Measurements from ENCODE around the gene NLGN1. TPM values are rescaled to one million over a fixed set of nuclear protein-coding genes. Genes with fewer than 3 reads are reported as not detected.

Gene NLGN1
- total RNA-seq, 4 donors from 2014 or later: 12.9 to 20.9 (median 18.0) TPM

- TF ChIP-seq EP300 (IDR thresholded peaks at IDR 0.05) (no peak), POLR2AphosphoS5 (IDR thresholded peaks at IDR 0.05) (no peak), CTCF (IDR thresholded peaks at IDR 0.05) (no peak), POLR2A (IDR thresholded peaks at IDR 0.05; ENCODE audit: low read depth) (no peak)
- Histone ChIP-seq H3K9me3 (no peaks in the 10 kb centered on the region), H3K27ac (replicated peaks in 1 of 4) (no peak overlapping the region), H3K36me3 (no peaks in the 10 kb centered on the region), H3K4me3 (no peak overlapping the region), H3K4me1 (no peaks in the 10 kb centered on the region), H3K27me3 (no peaks in the 10 kb centered on the region)
- no peak for DNase-seq (ENCODE audit: extremely low spot score)
- intact Hi-C loops (cut with DNase I): no loop called here
Measured at GRCh38 chr3:174147798-174148197, 750.3 kb downstream of the NLGN1 start.

- H3K27ac ChIP-seq (replicated peaks in 1 of 4): no peak overlapping the region
- H3K4me1 ChIP-seq: peaks cover 0 to 3% (median 0%) of the 10 kb centered on the region in 4 donors
- DNase-seq (ENCODE audit: extremely low spot score): no peak
- intact Hi-C loops (cut with DNase I): no loop called here
- H3K9me3 ChIP-seq: no peaks in the 10 kb centered on the region
- no peaks in the 10 kb centered on the region for H3K27me3 ChIP-seq
- no peak overlapping the region for H3K4me3 ChIP-seq
- H3K36me3 ChIP-seq: no peaks in the 10 kb centered on the region
- 85% methylated on average over 1 of the region's 1 CpG for WGBS
- TF ChIP-seq POLR2A (IDR thresholded peaks at IDR 0.05; ENCODE audit: low read depth): no peak
- no peak for TF ChIP-seq CTCF (IDR thresholded peaks at IDR 0.05)
- no peak for TF ChIP-seq EP300 (IDR thresholded peaks at IDR 0.05)
- no peak for TF ChIP-seq POLR2AphosphoS5 (IDR thresholded peaks at IDR 0.05)
Measured at GRCh38 chr3:174153871-174154270, 756.3 kb downstream of the NLGN1 start.

GRCh38 chr3:174156200-174156599 is 758.7 kb downstream of the NLGN1 start:
- H3K27me3 ChIP-seq: no peaks in the 10 kb centered on the region
- peaks cover 0 to 3% (median 0%) of the 10 kb centered on the region in 4 donors for H3K4me1 ChIP-seq
- no peak overlapping the region for H3K27ac ChIP-seq (replicated peaks in 1 of 4)
- TF ChIP-seq POLR2AphosphoS5 (IDR thresholded peaks at IDR 0.05): no peak
- no peak for TF ChIP-seq CTCF (IDR thresholded peaks at IDR 0.05)
- no peak for TF ChIP-seq EP300 (IDR thresholded peaks at IDR 0.05)
- no peak for TF ChIP-seq POLR2A (IDR thresholded peaks at IDR 0.05; ENCODE audit: low read depth)
- 77% methylated on average over 7 of the region's 7 CpGs for WGBS
- H3K4me3 ChIP-seq: peak overlapping the region; percentile 23 to 40 (median 33)
- H3K36me3 ChIP-seq: no peaks in the 10 kb centered on the region
- DNase-seq (ENCODE audit: extremely low spot score): no peak
- H3K9me3 ChIP-seq: no peaks in the 10 kb centered on the region
- intact Hi-C loops (cut with DNase I): no loop called here

- Histone ChIP-seq H3K4me3 (no peak overlapping the region), H3K36me3 (no peaks in the 10 kb centered on the region), H3K9me3 (peaks cover 0 to 5% (median 0%) of the 10 kb centered on the region in 4 donors), H3K27me3 (no peaks in the 10 kb centered on the region), H3K4me1 (peaks cover 0 to 3% (median 0%) of the 10 kb centered on the region in 4 donors), H3K27ac (replicated peaks in 1 of 4) (no peak overlapping the region)
- intact Hi-C loops (cut with DNase I): no loop called here
- TF ChIP-seq EP300 (IDR thresholded peaks at IDR 0.05): no peak
- no peak for TF ChIP-seq POLR2A (IDR thresholded peaks at IDR 0.05; ENCODE audit: low read depth)
- no peak for TF ChIP-seq CTCF (IDR thresholded peaks at IDR 0.05)
- TF ChIP-seq POLR2AphosphoS5 (IDR thresholded peaks at IDR 0.05): no peak
- no peak for DNase-seq (ENCODE audit: extremely low spot score)
- WGBS: 91% methylated on average over 1 of the region's 1 CpG
Measured at GRCh38 chr3:174158674-174159073, 761.1 kb downstream of the NLGN1 start.

- Histone ChIP-seq H3K9me3 (peaks cover 0 to 12% (median 0%) of the 10 kb centered on the region in 4 donors), H3K4me3 (no peak overlapping the region), H3K4me1 (peaks cover 0 to 3% (median 0%) of the 10 kb centered on the region in 4 donors), H3K36me3 (no peaks in the 10 kb centered on the region), H3K27ac (replicated peaks in 1 of 4) (no peak overlapping the region), H3K27me3 (no peaks in the 10 kb centered on the region)
- no peak for DNase-seq (ENCODE audit: extremely low spot score)
- TF ChIP-seq POLR2AphosphoS5 (IDR thresholded peaks at IDR 0.05) (no peak), CTCF (IDR thresholded peaks at IDR 0.05) (no peak), POLR2A (IDR thresholded peaks at IDR 0.05; ENCODE audit: low read depth) (no peak), EP300 (IDR thresholded peaks at IDR 0.05) (no peak)
- intact Hi-C loops (cut with DNase I): no loop called here
- WGBS: 87% methylated on average over 3 of the region's 3 CpGs
Measured at GRCh38 chr3:174159604-174160003, 762.1 kb downstream of the NLGN1 start.
